ENCODE data around the gene PACS1. TPM values are rescaled to one million over a fixed set of nuclear protein-coding genes. Genes with fewer than 3 reads are reported as not detected.
A peak's percentile ranks its signal among the peaks of the same experiment; 100 is the strongest.

PACS1 gene
- total and polyA plus RNA-seq, 8 donors = 14.7 to 269 (median 51.0) TPM

DNA sequence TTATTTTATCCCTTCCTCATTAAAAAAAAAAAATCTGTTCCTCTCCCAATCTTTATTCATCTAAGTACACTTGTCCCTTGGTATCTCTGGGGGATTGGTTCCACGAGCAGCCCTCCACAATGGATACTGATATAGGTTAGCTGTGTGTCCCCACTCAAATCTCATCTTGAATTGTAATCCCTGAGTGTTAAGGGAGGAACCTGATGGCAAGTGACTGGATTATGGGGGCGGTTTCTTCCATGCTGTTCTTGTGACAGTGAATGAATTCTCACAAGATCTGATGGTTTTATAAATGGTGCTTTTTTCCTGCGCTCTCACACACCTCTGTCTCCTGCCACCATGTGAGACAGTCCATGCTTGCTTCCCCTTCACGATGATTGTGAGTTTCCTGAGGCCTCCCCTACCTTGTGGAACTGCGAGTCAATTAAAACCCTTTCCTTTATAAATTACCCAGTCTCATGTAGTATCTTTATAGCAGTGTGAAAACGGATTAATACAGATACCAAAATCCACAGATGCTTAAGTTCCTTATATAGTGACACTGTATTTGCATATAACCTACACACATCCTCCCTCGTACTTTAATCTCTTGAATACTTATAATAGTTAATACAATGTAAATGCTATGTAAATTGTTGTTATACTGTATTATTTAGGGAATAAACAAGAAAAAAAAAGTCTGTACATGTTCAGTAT lies 62.0 kb downstream of the PACS1 start:
- Histone ChIP-seq H3K36me3 (no peaks in the 10 kb centered on the region), H3K4me1 (peaks cover 0 to 24% (median 11%) of the 10 kb centered on the region in 4 donors), H3K4me3 (no peak overlapping the region), H3K27ac (no peak overlapping the region), H3K9me3 (no peaks in the 10 kb centered on the region), H3K27me3 (no peaks in the 10 kb centered on the region)
- intact Hi-C loops (cut with DNase I; ENCODE audit: low total_unique reads) = loop anchor here (10.0 kb wide), 1 partner anchor 57 kb away; the partner anchor contains the start of gene PACS1
- 81 to 90% (median 87%) methylated on average over 7 of the region's 7 CpGs for WGBS, 5 donors
- TF ChIP-seq POLR2AphosphoS5 (IDR thresholded peaks at IDR 0.05) (no peak), EP300 (IDR thresholded peaks at IDR 0.05) (no peak), POLR2A (IDR thresholded peaks at IDR 0.05) (no peak)
- TF ChIP-seq, protein P1, sequence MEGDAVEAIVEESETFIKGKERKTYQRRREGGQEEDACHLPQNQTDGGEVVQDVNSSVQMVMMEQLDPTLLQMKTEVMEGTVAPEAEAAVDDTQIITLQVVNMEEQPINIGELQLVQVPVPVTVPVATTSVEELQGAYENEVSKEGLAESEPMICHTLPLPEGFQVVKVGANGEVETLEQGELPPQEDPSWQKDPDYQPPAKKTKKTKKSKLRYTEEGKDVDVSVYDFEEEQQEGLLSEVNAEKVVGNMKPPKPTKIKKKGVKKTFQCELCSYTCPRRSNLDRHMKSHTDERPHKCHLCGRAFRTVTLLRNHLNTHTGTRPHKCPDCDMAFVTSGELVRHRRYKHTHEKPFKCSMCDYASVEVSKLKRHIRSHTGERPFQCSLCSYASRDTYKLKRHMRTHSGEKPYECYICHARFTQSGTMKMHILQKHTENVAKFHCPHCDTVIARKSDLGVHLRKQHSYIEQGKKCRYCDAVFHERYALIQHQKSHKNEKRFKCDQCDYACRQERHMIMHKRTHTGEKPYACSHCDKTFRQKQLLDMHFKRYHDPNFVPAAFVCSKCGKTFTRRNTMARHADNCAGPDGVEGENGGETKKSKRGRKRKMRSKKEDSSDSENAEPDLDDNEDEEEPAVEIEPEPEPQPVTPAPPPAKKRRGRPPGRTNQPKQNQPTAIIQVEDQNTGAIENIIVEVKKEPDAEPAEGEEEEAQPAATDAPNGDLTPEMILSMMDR (IDR thresholded peaks at IDR 0.05) = no peak
- DNase-seq = no peak

- WGBS, 5 donors = 68 to 81% (median 69%) methylated on average over 6 of the region's 6 CpGs
- Histone ChIP-seq H3K36me3 (no peaks in the 10 kb centered on the region), H3K4me3 (no peak overlapping the region), H3K27me3 (no peaks in the 10 kb centered on the region), H3K9me3 (no peaks in the 10 kb centered on the region), H3K27ac (no peak overlapping the region), H3K4me1 (peaks cover 0 to 26% (median 13%) of the 10 kb centered on the region in 4 donors)
- no peak for DNase-seq
- intact Hi-C loops (cut with DNase I; ENCODE audit: low total_unique reads) = loop anchor here (10.0 kb wide), 1 partner anchor 58 kb away; the partner anchor contains the start of gene PACS1
- TF ChIP-seq POLR2A (IDR thresholded peaks at IDR 0.05) (no peak), POLR2AphosphoS5 (IDR thresholded peaks at IDR 0.05) (no peak), EP300 (IDR thresholded peaks at IDR 0.05) (no peak)
Measured at GRCh38 chr11:66133216-66133775, 63.2 kb downstream of the PACS1 start.

DNA sequence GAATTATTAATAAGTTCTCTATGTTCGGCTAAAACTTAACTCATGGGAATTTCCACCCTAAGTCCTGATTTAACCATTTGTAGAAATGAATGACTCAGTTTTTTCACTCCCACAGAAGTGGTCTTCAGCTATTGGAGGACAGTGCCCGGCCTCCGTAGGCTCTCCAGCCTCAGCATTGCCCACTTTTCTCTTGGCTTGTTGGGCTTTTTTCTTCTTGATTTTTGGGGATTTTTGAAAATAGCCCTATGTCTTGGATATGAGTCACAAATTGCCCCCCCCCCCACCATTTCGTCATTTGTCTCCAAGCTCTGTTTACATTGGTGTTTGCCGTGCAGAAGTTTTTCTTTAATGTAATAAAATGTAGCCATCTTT lies 66.7 kb downstream of the PACS1 start:
- Histone ChIP-seq H3K4me3 (no peak overlapping the region), H3K27ac (peak overlapping the region in 2 of 5 donors; percentile 15 to 24), H3K4me1 (peaks cover under 1 to 39% (median 15%) of the 10 kb centered on the region in 4 donors), H3K9me3 (no peaks in the 10 kb centered on the region), H3K36me3 (no peaks in the 10 kb centered on the region), H3K27me3 (no peaks in the 10 kb centered on the region)
- TF ChIP-seq EP300 (IDR thresholded peaks at IDR 0.05) (no peak), POLR2A (IDR thresholded peaks at IDR 0.05) (no peak), POLR2AphosphoS5 (IDR thresholded peaks at IDR 0.05) (no peak)
- TF ChIP-seq, protein P1 (IDR thresholded peaks at IDR 0.05) = no peak
- 53 to 63% (median 60%) methylated on average over 5 of the region's 5 CpGs for WGBS, 5 donors
- intact Hi-C loops (cut with DNase I; ENCODE audit: low total_unique reads) = loop anchor here (10.0 kb wide), 1 partner anchor 62 kb away; the partner anchor contains the start of gene PACS1
- DNase-seq = no peak

- Histone ChIP-seq H3K27ac (peak overlapping the region in 2 of 5 donors; percentile 20 to 22), H3K27me3 (no peaks in the 10 kb centered on the region), H3K36me3 (no peaks in the 10 kb centered on the region), H3K9me3 (no peaks in the 10 kb centered on the region), H3K4me1 (peaks cover 15 to 62% (median 40%) of the 10 kb centered on the region in 4 donors), H3K4me3 (no peak overlapping the region)
- intact Hi-C loops (cut with DNase I; ENCODE audit: low total_unique reads) = loop anchor here (10.0 kb wide), 1 partner anchor 65 kb away; the partner anchor contains the start of gene PACS1
- DNase-seq = no peak
- WGBS, 5 donors = 54 to 71% (median 54%) methylated on average over 7 of the region's 7 CpGs
- TF ChIP-seq POLR2A (IDR thresholded peaks at IDR 0.05) (no peak), POLR2AphosphoS5 (IDR thresholded peaks at IDR 0.05) (no peak), EP300 (IDR thresholded peaks at IDR 0.05) (no peak)
- TF ChIP-seq, protein P1 (IDR thresholded peaks at IDR 0.05) = no peak
Measured at GRCh38 chr11:66139817-66140404, 69.8 kb downstream of the PACS1 start.

Data from stomach (tissue), 9 donors.